ENCODE measurements around the gene SLC2A6. TPM values are rescaled to one million over a fixed set of nuclear protein-coding genes. Genes with fewer than 3 reads are reported as not detected.

The SLC2A6 gene
- total RNA-seq (2021; fragmentation: NEBNext Ultra II Directional; extraction: Animal tissue kit (Norgen Biotek cat#: 25700)): 10 to 100 TPM in 5 of 6 experiments, 1 to 10 TPM in 1; 9.4 to 12.6 (median 11.3) TPM
- long read RNA-seq, transcript SLC2A6-202 (10 exons, 2,528 nt): major isoform, 8 of 27 reads
- long read RNA-seq, partial matches to known transcripts: 5 of 27 reads
- long read RNA-seq, other reads (novel, unspliced or antisense): 10 of 27 reads

- H3K9me3 Mint-ChIP-seq: no peaks in the 10 kb centered on the region
- peak within 1 kb of the TSS; percentile 80 for H3K4me3 Mint-ChIP-seq
- no peak for TF ChIP-seq CTCF (IDR thresholded peaks at IDR 0.05)
- H3K4me1 Mint-ChIP-seq (ENCODE audit: low read depth): no peaks in the 10 kb centered on the region
- peak within 1 kb of the TSS; percentile 63 for H3K27ac Mint-ChIP-seq
- DNase-seq: peak; percentile 56
- H3K36me3 Mint-ChIP-seq (ENCODE audit: low read depth): no peaks in the 10 kb centered on the region
- peaks cover 8% of the 10 kb centered on the region for H3K27me3 Mint-ChIP-seq (ENCODE audit: insufficient read depth)
Observed at GRCh38 chr9:133478851-133479711, at the start of gene SLC2A6. Gene SLC2A6, minus strand, starts transcription at chr9:133479099. Its CDS starts 40 bp downstream, at chr9:133479059.

GRCh38 chr9:133528001-133528875, 49.3 kb upstream of the SLC2A6 start:
- no peak for DNase-seq
- H3K36me3 Mint-ChIP-seq (ENCODE audit: low read depth): no peaks in the 10 kb centered on the region
- no peak overlapping the region for H3K27ac Mint-ChIP-seq
- no peak for TF ChIP-seq CTCF (IDR thresholded peaks at IDR 0.05)
- H3K4me3 Mint-ChIP-seq: no peak overlapping the region
- H3K4me1 Mint-ChIP-seq (ENCODE audit: low read depth): no peaks in the 10 kb centered on the region
- H3K27me3 Mint-ChIP-seq (ENCODE audit: insufficient read depth): peaks cover 56% of the 10 kb centered on the region
- H3K9me3 Mint-ChIP-seq: no peaks in the 10 kb centered on the region

- H3K27me3 Mint-ChIP-seq (ENCODE audit: insufficient read depth): peaks cover 62% of the 10 kb centered on the region
Observed at GRCh38 chr9:133527444-133527920, 48.6 kb upstream of the SLC2A6 start.

GRCh38 chr9:133526721-133527321, 47.9 kb upstream of the SLC2A6 start:
- no peak overlapping the region for H3K4me3 Mint-ChIP-seq
- TF ChIP-seq CTCF (IDR thresholded peaks at IDR 0.05): no peak
- no peak overlapping the region for H3K27ac Mint-ChIP-seq

More at GRCh38 chr9:133527444-133527920, 48.6 kb upstream of the SLC2A6 start:
- no peaks in the 10 kb centered on the region for H3K9me3 Mint-ChIP-seq
- H3K4me1 Mint-ChIP-seq (ENCODE audit: low read depth): no peaks in the 10 kb centered on the region
- H3K4me3 Mint-ChIP-seq: no peak overlapping the region
- no peak for TF ChIP-seq CTCF (IDR thresholded peaks at IDR 0.05)
- no peak overlapping the region for H3K27ac Mint-ChIP-seq
- no peaks in the 10 kb centered on the region for H3K36me3 Mint-ChIP-seq (ENCODE audit: low read depth)
- DNase-seq: no peak

GRCh38 chr9:133525677-133526076, 46.8 kb upstream of the SLC2A6 start:
- Mint-ChIP-seq H3K27me3 (ENCODE audit: insufficient read depth) (peaks cover 64% of the 10 kb centered on the region), H3K4me1 (ENCODE audit: low read depth) (no peaks in the 10 kb centered on the region), H3K36me3 (ENCODE audit: low read depth) (no peaks in the 10 kb centered on the region)

More at GRCh38 chr9:133526721-133527321, 47.9 kb upstream of the SLC2A6 start:
- H3K4me1 Mint-ChIP-seq (ENCODE audit: low read depth): no peaks in the 10 kb centered on the region
- H3K27me3 Mint-ChIP-seq (ENCODE audit: insufficient read depth): peaks cover 66% of the 10 kb centered on the region
- no peaks in the 10 kb centered on the region for H3K36me3 Mint-ChIP-seq (ENCODE audit: low read depth)
- no peak for DNase-seq
- no peaks in the 10 kb centered on the region for H3K9me3 Mint-ChIP-seq

More at GRCh38 chr9:133525677-133526076, 46.8 kb upstream of the SLC2A6 start:
- Mint-ChIP-seq H3K9me3 (no peaks in the 10 kb centered on the region), H3K4me3 (no peak overlapping the region), H3K27ac (no peak overlapping the region)
- TF ChIP-seq CTCF (IDR thresholded peaks at IDR 0.05): no peak
- DNase-seq: no peak

Data from HFFc6 (cell line).